Astrocyte (in vitro differentiated cells and primary cell): ENCODE data around the gene STAP2. TPM values are rescaled to one million over a fixed set of nuclear protein-coding genes. Genes with fewer than 3 reads are reported as not detected.

Experiments used
- DNase-seq: peaks from one replicate; pipeline ENCODE4 v3.0.0-alpha.2; 2010; ENCODE audit warnings: low read depth
- FAIRE-seq: peaks from 2 replicates; lab custom pipeline; 2011; peaks lifted over from hg19 to GRCh38; lab: Jason Lieb, UNC
- H2AFZ ChIP-seq: 2 replicates; pipeline ENCODE4 v1.6.0; 2012; ENCODE audit warnings: low read depth, low read length, inconsistent platforms
- H3K27ac ChIP-seq: 2 replicates; pipeline ENCODE4 v1.5.1; 2011; ENCODE audit warnings: low read depth, low read length, inconsistent platforms
- H3K27me3 ChIP-seq: 2 replicates; pipeline ENCODE4 v1.6.0; 2011; ENCODE audit warnings: low read length, inconsistent platforms; ENCODE audit not compliant: insufficient read depth
- H3K36me3 ChIP-seq: 2 replicates; pipeline ENCODE4 v1.5.1; 2011; ENCODE audit warnings: low read length, inconsistent platforms; ENCODE audit not compliant: insufficient read depth
- H3K4me1 ChIP-seq: 2 replicates; pipeline ENCODE4 v1.5.1; 2011; ENCODE audit warnings: low read length, inconsistent platforms; ENCODE audit not compliant: insufficient read depth
- H3K4me2 ChIP-seq: 2 replicates; pipeline ENCODE4 v1.6.0; 2012; ENCODE audit warnings: low read length, inconsistent platforms
- H3K4me3 ChIP-seq: 2 replicates; pipeline ENCODE4 v1.5.1; 2011; ENCODE audit warnings: low read depth, mild to moderate bottlenecking, low read length, inconsistent platforms; ENCODE audit not compliant: insufficient read depth
- H3K79me2 ChIP-seq: 2 replicates; pipeline ENCODE4 v1.6.0; 2012; ENCODE audit warnings: mild to moderate bottlenecking, low read length, inconsistent platforms; ENCODE audit not compliant: insufficient read depth
- H3K9ac ChIP-seq: 2 replicates; pipeline ENCODE4 v1.6.0; 2012; ENCODE audit warnings: mild to moderate bottlenecking, low read length, inconsistent platforms
- H3K9me3 ChIP-seq: 2 replicates; pipeline ENCODE4 v1.5.1; 2012; ENCODE audit warnings: low read depth, mild to moderate bottlenecking, low read length, inconsistent platforms; ENCODE audit not compliant: insufficient read depth
- H4K20me1 ChIP-seq: 2 replicates; pipeline ENCODE4 v1.6.0; 2012; ENCODE audit warnings: low read length, inconsistent platforms; ENCODE audit not compliant: insufficient read depth
- H3K27ac Mint-ChIP-seq: one replicate; pipeline ENCODE4 v1.8.0; 2021; ENCODE audit warnings: mild to moderate bottlenecking, mixed read lengths; ENCODE audit not compliant: unreplicated experiment
- H3K27me3 Mint-ChIP-seq: one replicate; pipeline ENCODE4 v1.8.0; 2021; ENCODE audit warnings: low read depth, mixed read lengths; ENCODE audit not compliant: unreplicated experiment
- H3K36me3 Mint-ChIP-seq: one replicate; pipeline ENCODE4 v1.8.0; 2021; ENCODE audit warnings: low read depth, mixed read lengths; ENCODE audit not compliant: unreplicated experiment
- H3K4me1 Mint-ChIP-seq: one replicate; pipeline ENCODE4 v1.8.0; 2021; ENCODE audit warnings: low read depth, mixed read lengths; ENCODE audit not compliant: unreplicated experiment
- H3K4me3 Mint-ChIP-seq: one replicate; pipeline ENCODE4 v1.8.0; 2021; ENCODE audit warnings: mild to moderate bottlenecking, moderate library complexity, mixed read lengths; ENCODE audit not compliant: unreplicated experiment
- H3K9me3 Mint-ChIP-seq: one replicate; pipeline ENCODE4 v1.8.0; 2021; ENCODE audit warnings: mild to moderate bottlenecking, mixed read lengths; ENCODE audit not compliant: unreplicated experiment
- CTCF ChIP-seq: IDR thresholded peaks from 2 replicates; pipeline ENCODE4 v1.5.1; 2011; ENCODE audit warnings: low read depth, mild to moderate bottlenecking, inconsistent platforms, low read length, moderate library complexity; ENCODE audit not compliant: insufficient read depth
- EZH2 ChIP-seq: IDR thresholded peaks from 2 replicates; pipeline ENCODE4 v1.6.1; 2012; ENCODE audit warnings: mild to moderate bottlenecking, low read length, inconsistent platforms; ENCODE audit not compliant: insufficient read depth
- total RNA-seq: library from RNA; stranded (reverse); gene quantifications from 2 replicates; pipeline ENCODE4 v1.2.1, GENCODE V29; 2021

Gene STAP2
- total RNA-seq, 1 donor from 2014 or later = 5.3 TPM

GRCh38 chr19:4342314-4342614, 3.6 kb upstream of the STAP2 start:
- peaks cover 5% of the 10 kb centered on the region for H3K27me3 Mint-ChIP-seq
- no peaks in the 10 kb centered on the region for H4K20me1 ChIP-seq
- H3K4me1 Mint-ChIP-seq = peaks cover 5% of the 10 kb centered on the region
- H3K36me3 ChIP-seq = no peaks in the 10 kb centered on the region
- no peaks in the 10 kb centered on the region for H3K9me3 ChIP-seq
- no peak for FAIRE-seq
- TF ChIP-seq CTCF (no peak), EZH2 (no peak)
- peak overlapping the region; percentile 85 for H3K9ac ChIP-seq
- H2AFZ ChIP-seq = peak overlapping the region; percentile 79
- H3K27ac ChIP-seq = peak overlapping the region; percentile 76
- peak overlapping the region; percentile 75 for H3K27ac Mint-ChIP-seq
- peaks cover 5% of the 10 kb centered on the region for H3K36me3 Mint-ChIP-seq
- peaks cover 1% of the 10 kb centered on the region for H3K9me3 Mint-ChIP-seq
- no peak for DNase-seq
- H3K4me3 Mint-ChIP-seq = peak overlapping the region; percentile 91
- H3K27me3 ChIP-seq = no peaks in the 10 kb centered on the region
- H3K79me2 ChIP-seq = no peaks in the 10 kb centered on the region
- peak overlapping the region; percentile 99 for H3K4me2 ChIP-seq
- peaks cover 19% of the 10 kb centered on the region for H3K4me1 ChIP-seq
- H3K4me3 ChIP-seq = peak overlapping the region; percentile 62

DNA sequence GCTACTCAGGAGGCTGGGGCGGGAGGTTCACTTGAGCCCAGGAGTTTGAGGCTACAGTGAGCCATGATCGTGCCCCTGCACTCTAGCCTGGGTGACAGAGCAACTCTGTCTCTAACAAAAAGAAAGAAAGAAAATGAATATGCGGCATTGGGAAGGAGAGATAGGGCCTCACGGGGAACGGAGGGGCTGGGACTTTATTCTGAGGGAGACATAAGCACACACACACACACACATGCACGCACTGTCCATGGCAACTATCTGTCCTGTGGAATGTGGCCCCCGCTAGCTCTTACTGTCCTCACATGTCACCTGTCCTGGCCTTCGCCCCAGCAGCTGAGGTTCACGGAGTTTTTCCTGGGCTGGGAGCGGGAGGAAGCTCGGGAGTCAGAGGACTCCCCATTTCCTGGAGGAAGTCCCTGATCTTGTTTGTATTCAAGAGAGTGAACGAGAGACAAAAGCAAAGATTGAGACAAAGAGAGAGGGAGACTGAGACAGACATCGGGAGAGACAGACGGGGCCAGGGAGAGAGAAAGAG, 654 bp downstream of the STAP2 start:
- Histone ChIP-seq H2AFZ (peak overlapping the region; percentile 78), H3K9ac (peak overlapping the region; percentile 67), H3K9me3 (no peaks in the 10 kb centered on the region), H4K20me1 (no peaks in the 10 kb centered on the region), H3K4me1 (peaks cover 12% of the 10 kb centered on the region), H3K27me3 (no peaks in the 10 kb centered on the region), H3K27ac (no peak overlapping the region), H3K79me2 (no peaks in the 10 kb centered on the region), H3K4me3 (peak overlapping the region; percentile 52), H3K4me2 (peak overlapping the region; percentile 87), H3K36me3 (no peaks in the 10 kb centered on the region)
- Mint-ChIP-seq H3K36me3 (peaks cover 4% of the 10 kb centered on the region), H3K9me3 (peaks cover 9% of the 10 kb centered on the region), H3K27ac (peak overlapping the region; percentile 47), H3K4me1 (peaks cover 5% of the 10 kb centered on the region), H3K4me3 (no peak overlapping the region), H3K27me3 (peaks cover 5% of the 10 kb centered on the region)
- peak; percentile 27 for DNase-seq
- no peak for FAIRE-seq
- TF ChIP-seq EZH2 (no peak), CTCF (no peak)

DNA sequence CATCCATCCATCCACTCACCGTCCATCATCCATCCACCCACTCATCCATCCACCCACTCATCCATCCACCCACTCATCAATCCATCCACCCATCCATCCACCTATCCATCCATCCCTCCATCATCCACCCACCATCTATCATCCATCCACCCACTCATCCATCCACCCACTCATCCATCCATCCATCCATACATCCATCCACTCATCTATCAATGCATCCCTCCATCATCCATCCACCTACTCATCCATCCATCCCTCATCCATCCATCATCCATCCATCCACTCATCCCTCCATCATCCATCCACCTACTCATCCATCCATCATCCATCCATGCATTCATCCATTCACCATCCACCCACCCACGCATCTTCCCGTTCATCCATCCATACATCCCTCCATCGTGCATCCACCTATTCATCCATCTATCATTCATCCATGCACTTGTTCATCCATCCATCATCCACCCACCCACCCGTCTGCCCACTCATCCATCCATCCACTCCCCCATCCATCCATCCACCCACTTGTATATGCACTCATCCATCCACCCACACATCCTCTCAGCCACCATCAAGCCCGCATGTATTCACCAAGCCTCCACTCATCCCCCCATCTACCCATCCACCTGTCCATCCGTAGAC, 3.6 kb downstream of the STAP2 start:
- Histone ChIP-seq H3K9me3 (no peaks in the 10 kb centered on the region), H3K4me2 (no peak overlapping the region), H3K27me3 (no peaks in the 10 kb centered on the region), H3K79me2 (no peaks in the 10 kb centered on the region), H4K20me1 (no peaks in the 10 kb centered on the region), H3K4me1 (peaks cover 6% of the 10 kb centered on the region), H3K36me3 (no peaks in the 10 kb centered on the region), H3K4me3 (no peak overlapping the region), H2AFZ (no peak overlapping the region), H3K27ac (no peak overlapping the region), H3K9ac (no peak overlapping the region)
- Mint-ChIP-seq H3K27me3 (peaks cover 5% of the 10 kb centered on the region), H3K9me3 (peaks cover 9% of the 10 kb centered on the region), H3K27ac (no peak overlapping the region), H3K4me1 (peaks cover 2% of the 10 kb centered on the region), H3K4me3 (no peak overlapping the region), H3K36me3 (peaks cover 4% of the 10 kb centered on the region)
- no peak for TF ChIP-seq EZH2
- no peak for TF ChIP-seq CTCF
- DNase-seq = no peak
- FAIRE-seq = no peak
